ENCODE data around the gene IPPK. TPM values are rescaled to one million over a fixed set of nuclear protein-coding genes. Genes with fewer than 3 reads are reported as not detected.

The IPPK gene
- total and polyA plus RNA-seq, 2 of the 8 experiments (the other 6 are each of a cell fraction or from before 2014, with no cell fraction given): 10.5 to 13.6 TPM

GRCh38 chr9:92600462-92601261 lies 69.3 kb downstream of the IPPK start (continued):
- TF ChIP-seq CHD2 (IDR thresholded peaks at IDR 0.05; ENCODE audit: low read length): no peak
- TF ChIP-seq SP1 (IDR thresholded peaks at IDR 0.05; ENCODE audit: low read depth, low read length): no peak
- TF ChIP-seq CBX5 (IDR thresholded peaks at IDR 0.05; ENCODE audit: low read depth, low read length): no peak
- TF ChIP-seq CHD7 (IDR thresholded peaks at IDR 0.05; ENCODE audit: insufficient replicate concordance, low read length): no peak
- TF ChIP-seq ASH2L (IDR thresholded peaks at IDR 0.05; ENCODE audit: low read length): no peak
- no peak for TF ChIP-seq TCF12 (IDR thresholded peaks at IDR 0.05; ENCODE audit: low read depth, low read length)
- no peak for TF ChIP-seq ATF3 (IDR thresholded peaks at IDR 0.05; ENCODE audit: insufficient read depth, low read depth, low read length)

All from H1 (cell line).